Measurements from ENCODE around the gene ARSI. TPM values are rescaled to one million over a fixed set of nuclear protein-coding genes. Genes with fewer than 3 reads are reported as not detected.

ARSI gene
- total RNA-seq, 1 experiment from 2014 or later: 5.9 TPM

DNA sequence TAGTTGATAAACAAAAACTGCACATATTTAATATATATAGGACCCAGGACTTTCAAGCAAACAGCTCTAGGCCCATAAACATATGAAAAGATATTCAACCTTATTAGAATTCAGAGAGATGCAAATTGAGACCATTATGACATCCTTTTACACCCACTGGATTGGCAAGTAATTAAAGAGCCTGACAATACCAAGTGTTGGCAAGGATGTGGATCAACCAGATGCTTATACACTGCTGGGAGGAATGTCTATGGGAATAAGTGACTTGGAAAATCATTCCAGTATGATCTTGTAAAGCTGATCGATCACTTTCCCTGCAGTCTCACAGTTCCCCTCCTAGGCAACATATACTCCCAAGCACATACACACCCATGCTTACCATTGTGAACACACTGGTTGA, 39.3 kb upstream of the ARSI start:
- ChIA-PET POLR2A (no interaction called here), CTCF (no interaction called here)
- TF ChIP-seq ZNF281 (CRISPR knock-in tag; IDR thresholded peaks at IDR 0.05): no peak
- TF ChIP-seq MYBL2 (CRISPR knock-in tag; IDR thresholded peaks at IDR 0.05): no peak
- no peak for TF ChIP-seq RELA (CRISPR knock-in tag; IDR thresholded peaks at IDR 0.05; ENCODE audit: borderline replicate concordance)
- TF ChIP-seq ESRRA (CRISPR knock-in tag; IDR thresholded peaks at IDR 0.05; ENCODE audit: borderline replicate concordance): no peak
- TF ChIP-seq NFATC4 (CRISPR knock-in tag; IDR thresholded peaks at IDR 0.05): no peak
- no peak for TF ChIP-seq ZNF423 (CRISPR knock-in tag; IDR thresholded peaks at IDR 0.05)
- TF ChIP-seq ZNF232 (CRISPR knock-in tag; IDR thresholded peaks at IDR 0.05): no peak
- no peak for TF ChIP-seq CDX4 (CRISPR knock-in tag; IDR thresholded peaks at IDR 0.05; ENCODE audit: borderline replicate concordance)
- no peak for TF ChIP-seq JAZF1 (CRISPR knock-in tag; IDR thresholded peaks at IDR 0.05)
- no peak for TF ChIP-seq NFE2L1 (CRISPR knock-in tag; IDR thresholded peaks at IDR 0.05)
- no peak for TF ChIP-seq E2F1 (CRISPR knock-in tag; IDR thresholded peaks at IDR 0.05)
- TF ChIP-seq, protein P1, sequence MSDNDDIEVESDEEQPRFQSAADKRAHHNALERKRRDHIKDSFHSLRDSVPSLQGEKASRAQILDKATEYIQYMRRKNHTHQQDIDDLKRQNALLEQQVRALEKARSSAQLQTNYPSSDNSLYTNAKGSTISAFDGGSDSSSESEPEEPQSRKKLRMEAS (CRISPR knock-in tag; IDR thresholded peaks at IDR 0.05): no peak
- DNase-seq (ENCODE audit: low spot score) (no peak), ATAC-seq (no peak)
- Mint-ChIP-seq H3K27me3 (ENCODE audit: low read depth) (no peaks in the 10 kb centered on the region), H3K4me1 (0 out of 2 replicates have a peak, but pooled peaks cover 3% of the 10 kb centered on the region), H3K27ac (no peak overlapping the region), H3K36me3 (no peaks in the 10 kb centered on the region), H3K9me3 (peaks cover 5% of the 10 kb centered on the region; the same call in 1 of the 2 replicates), H3K4me3 (no peak overlapping the region)

GRCh38 chr5:150341331-150341730, 38.6 kb upstream of the ARSI start:
- TF ChIP-seq ZNF121 (CRISPR knock-in tag; IDR thresholded peaks at IDR 0.05): no peak
- TF ChIP-seq NR3C1 (CRISPR knock-in tag; conservative IDR thresholded peaks at IDR 0.05; ENCODE audit: low read depth): no peak
- no peak for TF ChIP-seq E2F5 (CRISPR knock-in tag; IDR thresholded peaks at IDR 0.05)
- no peak for TF ChIP-seq ZBTB21 (CRISPR knock-in tag; IDR thresholded peaks at IDR 0.05; ENCODE audit: borderline replicate concordance)
- no peaks in the 10 kb centered on the region for H3K27me3 Mint-ChIP-seq (ENCODE audit: low read depth)
- H3K9me3 Mint-ChIP-seq: peaks cover 5% of the 10 kb centered on the region; the same call in 1 of the 2 replicates
- 0 out of 2 replicates have a peak, but pooled peaks cover 3% of the 10 kb centered on the region for H3K4me1 Mint-ChIP-seq
- H3K4me3 Mint-ChIP-seq: no peak overlapping the region
- ChIA-PET CTCF (interaction anchor here (0.7 kb wide), 1 partner anchor 9 kb away, joined by 3 read pairs; no protein-coding TSS in a partner anchor), POLR2A (no interaction called here)
- no peaks in the 10 kb centered on the region for H3K36me3 Mint-ChIP-seq
- no peak overlapping the region for H3K27ac Mint-ChIP-seq
- ATAC-seq (no peak), DNase-seq (ENCODE audit: low spot score) (no peak)

- no peak for ATAC-seq
- Mint-ChIP-seq H3K27ac (no peak overlapping the region), H3K4me1 (0 out of 2 replicates have a peak, but pooled peaks cover 3% of the 10 kb centered on the region), H3K9me3 (peaks cover 5% of the 10 kb centered on the region; the same call in 1 of the 2 replicates), H3K36me3 (no peaks in the 10 kb centered on the region), H3K27me3 (ENCODE audit: low read depth) (no peaks in the 10 kb centered on the region), H3K4me3 (no peak overlapping the region)
- CTCF ChIA-PET: interaction anchor here (0.7 kb wide), 4 partner anchors 8 to 204 kb away, joined by 3 to 4 read pairs (median 3); no protein-coding TSS in a partner anchor
- no peak for DNase-seq (ENCODE audit: low spot score)
- POLR2A ChIA-PET: no interaction called here
- TF ChIP-seq PRRX2 (CRISPR knock-in tag; IDR thresholded peaks at IDR 0.05) (no peak), ATF1 (CRISPR knock-in tag; IDR thresholded peaks at IDR 0.05) (no peak), MYBL2 (CRISPR knock-in tag; IDR thresholded peaks at IDR 0.05) (no peak), NFYB (CRISPR knock-in tag; conservative IDR thresholded peaks at IDR 0.05; ENCODE audit: low read depth) (no peak)
- TF ChIP-seq, protein P2, sequence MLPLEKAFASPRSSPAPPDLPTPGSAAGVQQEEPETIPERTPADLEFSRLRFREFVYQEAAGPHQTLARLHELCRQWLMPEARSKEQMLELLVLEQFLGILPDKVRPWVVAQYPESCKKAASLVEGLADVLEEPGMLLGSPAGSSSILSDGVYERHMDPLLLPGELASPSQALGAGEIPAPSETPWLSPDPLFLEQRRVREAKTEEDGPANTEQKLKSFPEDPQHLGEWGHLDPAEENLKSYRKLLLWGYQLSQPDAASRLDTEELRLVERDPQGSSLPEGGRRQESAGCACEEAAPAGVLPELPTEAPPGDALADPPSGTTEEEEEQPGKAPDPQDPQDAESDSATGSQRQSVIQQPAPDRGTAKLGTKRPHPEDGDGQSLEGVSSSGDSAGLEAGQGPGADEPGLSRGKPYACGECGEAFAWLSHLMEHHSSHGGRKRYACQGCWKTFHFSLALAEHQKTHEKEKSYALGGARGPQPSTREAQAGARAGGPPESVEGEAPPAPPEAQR (CRISPR knock-in tag; IDR thresholded peaks at IDR 0.05): no peak
- TF ChIP-seq, protein P1 (CRISPR knock-in tag; IDR thresholded peaks at IDR 0.05): no peak
Measured at GRCh38 chr5:150340614-150341255, 38.0 kb upstream of the ARSI start.
